Forelimb muscle (tissue), 1 donor: ENCODE measurements around the gene LMCD1. TPM values are rescaled to one million over a fixed set of nuclear protein-coding genes. Genes with fewer than 3 reads are reported as not detected.

Experiments used
- DNase-seq: peaks from one replicate; pipeline ENCODE4 v3.0.0-alpha.2; 2013; ENCODE audit warnings: low read depth
- polyA plus RNA-seq: library from polyadenylated mRNA; unstranded; fragments of 120-200 nt; gene quantifications from one replicate; pipeline ENCODE4 v1.2.1, GENCODE V29; 2013; ENCODE audit not compliant: insufficient read length

Gene LMCD1
- polyA plus RNA-seq, 1 donor = 253 TPM

GRCh38 chr3:8619548-8619947 lies 117.9 kb downstream of the LMCD1 start:
- DNase-seq = no peak

DNA sequence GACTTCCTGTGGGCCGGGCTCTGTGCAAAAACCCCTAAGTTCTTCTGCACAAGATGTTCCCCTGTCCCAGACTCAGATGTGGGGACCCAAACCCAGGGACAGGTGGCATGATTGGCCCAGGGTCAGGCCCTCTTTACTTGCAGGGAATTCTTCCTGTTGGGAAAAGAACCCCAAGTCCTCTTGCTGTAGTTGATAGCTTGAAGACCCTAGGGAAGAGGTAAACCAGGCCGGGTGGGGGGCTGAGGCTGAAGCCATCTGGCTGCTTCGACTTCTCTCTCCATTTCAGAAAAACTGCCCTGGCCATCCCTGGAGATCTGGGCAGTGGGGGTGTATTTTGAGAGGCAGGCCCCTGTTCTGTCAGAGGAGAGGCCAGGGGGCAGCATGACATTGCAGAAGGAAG lies 119.5 kb downstream of the LMCD1 start:
- DNase-seq = no peak

DNA sequence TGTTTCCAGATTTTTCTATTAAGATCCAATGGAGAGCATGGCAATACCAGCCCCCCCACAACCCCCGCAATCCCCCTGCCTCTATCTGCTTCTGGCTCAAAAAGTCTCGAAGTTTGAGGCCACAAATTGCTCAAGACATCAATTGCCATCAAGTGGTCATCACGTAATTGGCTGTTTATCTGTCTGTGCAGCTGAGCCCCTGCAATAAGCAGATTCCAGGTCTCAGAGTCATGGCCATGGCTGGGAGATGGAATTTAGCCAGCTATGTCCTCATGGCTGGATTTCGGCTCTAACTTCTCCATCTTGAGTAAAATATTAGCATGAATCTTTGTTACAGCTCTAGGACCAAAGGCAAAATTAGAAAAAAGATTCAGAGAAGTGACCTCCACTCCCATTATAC lies 120.2 kb downstream of the LMCD1 start:
- peak; percentile 35 for DNase-seq

- no peak for DNase-seq
Measured at GRCh38 chr3:8622873-8623691, 121.5 kb downstream of the LMCD1 start.

GRCh38 chr3:8623741-8624140 lies 122.1 kb downstream of the LMCD1 start:
- no peak for DNase-seq

Other genes with a start within 250 kb of the LMCD1 start
- gene SSUH2, start 143.0 kb downstream of the LMCD1 start, polyA plus RNA-seq = 3.5 TPM
- 339 TPM for gene CAV3, start 232.0 kb downstream of the LMCD1 start, polyA plus RNA-seq